ENCODE measurements around the gene CDC42.

The CDC42 gene

DNA sequence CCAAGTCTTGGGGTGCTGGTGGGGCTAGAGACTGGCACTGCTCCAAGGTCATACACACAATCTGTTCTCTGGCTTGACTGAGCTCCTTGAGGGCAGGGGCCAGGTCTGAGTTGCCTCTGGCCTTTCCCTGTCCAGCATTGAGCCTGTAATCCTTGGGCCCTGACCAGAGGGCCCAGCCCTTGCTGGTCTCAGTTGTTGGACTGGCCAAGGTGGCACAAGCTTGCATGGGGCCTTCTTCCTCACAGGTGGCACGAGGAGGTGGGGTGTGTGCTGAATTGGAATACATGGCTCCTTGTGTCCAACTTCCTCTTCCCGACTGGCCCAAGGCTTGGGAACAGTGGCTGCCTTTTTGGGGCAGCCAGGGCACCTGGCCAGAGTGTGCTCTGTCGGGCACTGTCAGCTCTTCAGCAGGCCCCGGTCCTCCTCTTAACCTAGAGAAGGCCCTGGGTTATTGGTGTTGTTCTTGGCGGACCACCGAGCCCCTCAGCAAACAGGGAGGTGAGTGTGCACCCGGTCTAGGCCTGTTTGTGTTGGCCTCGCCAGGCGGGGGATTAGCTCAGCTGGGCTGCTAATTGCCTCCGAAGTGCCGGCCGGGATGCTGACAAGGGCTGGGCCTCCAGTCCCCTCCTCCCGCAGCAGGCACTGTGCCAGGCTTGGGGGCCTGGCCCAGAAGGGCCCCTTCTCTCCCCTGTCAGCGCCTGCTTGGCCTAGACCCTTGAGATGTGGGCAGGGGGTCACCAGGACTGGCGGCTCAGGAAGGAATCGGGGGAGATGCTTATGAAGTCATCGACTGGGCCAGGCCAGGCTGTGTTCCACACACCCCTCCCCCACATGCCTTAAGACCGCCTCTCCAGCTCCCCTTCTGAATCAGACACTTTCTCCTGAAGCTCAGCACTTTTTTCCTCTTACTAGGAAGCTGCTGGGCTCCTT is 61.8 kb downstream of the CDC42 start:
- TF ChIP-seq, protein P1, sequence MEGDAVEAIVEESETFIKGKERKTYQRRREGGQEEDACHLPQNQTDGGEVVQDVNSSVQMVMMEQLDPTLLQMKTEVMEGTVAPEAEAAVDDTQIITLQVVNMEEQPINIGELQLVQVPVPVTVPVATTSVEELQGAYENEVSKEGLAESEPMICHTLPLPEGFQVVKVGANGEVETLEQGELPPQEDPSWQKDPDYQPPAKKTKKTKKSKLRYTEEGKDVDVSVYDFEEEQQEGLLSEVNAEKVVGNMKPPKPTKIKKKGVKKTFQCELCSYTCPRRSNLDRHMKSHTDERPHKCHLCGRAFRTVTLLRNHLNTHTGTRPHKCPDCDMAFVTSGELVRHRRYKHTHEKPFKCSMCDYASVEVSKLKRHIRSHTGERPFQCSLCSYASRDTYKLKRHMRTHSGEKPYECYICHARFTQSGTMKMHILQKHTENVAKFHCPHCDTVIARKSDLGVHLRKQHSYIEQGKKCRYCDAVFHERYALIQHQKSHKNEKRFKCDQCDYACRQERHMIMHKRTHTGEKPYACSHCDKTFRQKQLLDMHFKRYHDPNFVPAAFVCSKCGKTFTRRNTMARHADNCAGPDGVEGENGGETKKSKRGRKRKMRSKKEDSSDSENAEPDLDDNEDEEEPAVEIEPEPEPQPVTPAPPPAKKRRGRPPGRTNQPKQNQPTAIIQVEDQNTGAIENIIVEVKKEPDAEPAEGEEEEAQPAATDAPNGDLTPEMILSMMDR (IDR thresholded peaks at IDR 0.05; ENCODE audit: borderline replicate concordance, extremely low read depth, low read length, poor library complexity, severe bottlenecking), result no peak
- no peak for TF ChIP-seq EZH2 (IDR thresholded peaks at IDR 0.05; ENCODE audit: borderline replicate concordance, low read depth, low read length, severe bottlenecking)
- Histone ChIP-seq H3K9ac (ENCODE audit: low read depth, low read length) (no peak overlapping the region), H3K4me3 (ENCODE audit: low read depth in 1 of 2, low read length in 2 of 2) (no peak overlapping the region), H3K27me3 (ENCODE audit: insufficient read depth, low read length, poor library complexity) (no peaks in the 10 kb centered on the region), H3K36me3 (ENCODE audit: insufficient read depth, low read length) (peaks cover 56% of the 10 kb centered on the region), H3K4me2 (ENCODE audit: insufficient read depth, low read length) (no peak overlapping the region), H3K79me2 (ENCODE audit: insufficient read depth, low read length) (peaks cover 2% of the 10 kb centered on the region; the same call in 1 of the 2 replicates), H4K20me1 (ENCODE audit: insufficient read depth, low read length) (peaks cover 75% of the 10 kb centered on the region), H2AFZ (ENCODE audit: low read depth, low read length) (no peak overlapping the region), H3K4me1 (ENCODE audit: insufficient read depth, low read length) (no peaks in the 10 kb centered on the region), H3K9me3 (ENCODE audit: insufficient read depth, low read length, severe bottlenecking) (no peaks in the 10 kb centered on the region), H3K27ac (ENCODE audit: low read length) (no peak overlapping the region)
- no peak for DNase-seq
- ATAC-seq (ENCODE audit: insufficient read depth, low read depth), result no peak

- ATAC-seq (ENCODE audit: insufficient read depth, low read depth) (no peak), DNase-seq (no peak)
- no peak overlapping the region for H2AFZ ChIP-seq (ENCODE audit: low read depth, low read length)
- no peak overlapping the region for H3K4me3 ChIP-seq (ENCODE audit: low read depth in 1 of 2, low read length in 2 of 2)
- TF ChIP-seq, protein P1 (IDR thresholded peaks at IDR 0.05; ENCODE audit: borderline replicate concordance, extremely low read depth, low read length, poor library complexity, severe bottlenecking), result no peak
- no peak for TF ChIP-seq EZH2 (IDR thresholded peaks at IDR 0.05; ENCODE audit: borderline replicate concordance, low read depth, low read length, severe bottlenecking)
- peaks cover 59% of the 10 kb centered on the region for H3K36me3 ChIP-seq (ENCODE audit: insufficient read depth, low read length)
- no peak overlapping the region for H3K9ac ChIP-seq (ENCODE audit: low read depth, low read length)
- no peaks in the 10 kb centered on the region for H3K9me3 ChIP-seq (ENCODE audit: insufficient read depth, low read length, severe bottlenecking)
- H3K4me2 ChIP-seq (ENCODE audit: insufficient read depth, low read length), result no peak overlapping the region
- no peaks in the 10 kb centered on the region for H3K79me2 ChIP-seq (ENCODE audit: insufficient read depth, low read length)
- H3K4me1 ChIP-seq (ENCODE audit: insufficient read depth, low read length), result no peaks in the 10 kb centered on the region
- peaks cover 72% of the 10 kb centered on the region for H4K20me1 ChIP-seq (ENCODE audit: insufficient read depth, low read length)
- H3K27ac ChIP-seq (ENCODE audit: low read length), result no peak overlapping the region
- no peaks in the 10 kb centered on the region for H3K27me3 ChIP-seq (ENCODE audit: insufficient read depth, low read length, poor library complexity)
These were observed 62.8 kb downstream of the CDC42 start for GRCh38 chr1:22115286-22115685.

DNA sequence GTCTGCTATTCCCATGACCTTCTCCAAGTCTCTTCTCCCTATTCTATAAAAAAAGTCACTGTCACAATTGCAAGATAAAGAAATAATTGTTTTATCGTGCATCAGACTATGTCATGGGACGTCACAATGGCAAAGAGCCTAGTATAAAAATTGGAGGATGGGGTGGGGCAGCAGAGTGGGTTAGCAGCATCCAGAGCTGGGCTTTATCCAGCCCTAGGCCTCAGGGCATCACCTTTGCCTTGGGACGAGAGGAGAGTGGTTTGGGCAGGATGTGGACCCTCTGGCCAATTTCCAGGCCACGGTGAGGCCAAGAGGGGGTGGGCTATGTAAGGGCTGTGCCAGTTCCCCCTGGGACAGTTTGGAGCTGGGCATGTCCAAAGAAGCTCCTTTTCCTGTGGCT is 64.7 kb downstream of the CDC42 start:
- Histone ChIP-seq H3K4me3 (ENCODE audit: low read depth in 1 of 2, low read length in 2 of 2) (no peak overlapping the region), H3K79me2 (ENCODE audit: insufficient read depth, low read length) (no peaks in the 10 kb centered on the region), H3K27ac (ENCODE audit: low read length) (no peak overlapping the region), H4K20me1 (ENCODE audit: insufficient read depth, low read length) (peaks cover 72% of the 10 kb centered on the region), H3K9ac (ENCODE audit: low read depth, low read length) (no peak overlapping the region), H3K27me3 (ENCODE audit: insufficient read depth, low read length, poor library complexity) (no peaks in the 10 kb centered on the region), H2AFZ (ENCODE audit: low read depth, low read length) (no peak overlapping the region), H3K4me1 (ENCODE audit: insufficient read depth, low read length) (no peaks in the 10 kb centered on the region), H3K9me3 (ENCODE audit: insufficient read depth, low read length, severe bottlenecking) (no peaks in the 10 kb centered on the region), H3K36me3 (ENCODE audit: insufficient read depth, low read length) (peaks cover 56% of the 10 kb centered on the region), H3K4me2 (ENCODE audit: insufficient read depth, low read length) (no peak overlapping the region)
- no peak for ATAC-seq (ENCODE audit: insufficient read depth, low read depth)
- TF ChIP-seq, protein P1 (IDR thresholded peaks at IDR 0.05; ENCODE audit: borderline replicate concordance, extremely low read depth, low read length, poor library complexity, severe bottlenecking), result no peak
- no peak for TF ChIP-seq EZH2 (IDR thresholded peaks at IDR 0.05; ENCODE audit: borderline replicate concordance, low read depth, low read length, severe bottlenecking)
- no peak for DNase-seq
